Loucy (cell line): ENCODE data around the gene DBET.
"Not testable (repeated sequence)": the region's sequence is repeated elsewhere in the genome, so short reads cannot be mapped to it uniquely, and the experiment has no call there.

Source experiments
- H2AFZ ChIP-seq: fragments of 200-600 bp; sonication (generic); 2 replicates; pipeline ENCODE4 v1.6.0; 2016; ENCODE audit warnings: antibody characterized with exemption, mild to moderate bottlenecking, low read length, moderate library complexity
- H3F3A ChIP-seq: fragments of 200-600 bp; 2 replicates; pipeline ENCODE4 v1.6.0; 2016; ENCODE audit warnings: antibody characterized with exemption, low read depth, mild to moderate bottlenecking
- H3K27me3 ChIP-seq: fragments of 200-600 bp; sonication (generic); 2 replicates; pipeline ENCODE4 v1.6.1; 2014; ENCODE audit warnings: low read length, mild to moderate bottlenecking; ENCODE audit not compliant: insufficient read depth, poor library complexity, severe bottlenecking
- H3K36me3 ChIP-seq: fragments of 200-600 bp; sonication (generic); 2 replicates; pipeline ENCODE4 v1.6.1; 2016; ENCODE audit warnings: low read length; ENCODE audit not compliant: insufficient read depth
- H3K4me1 ChIP-seq: fragments of 200-600 bp; sonication (generic); 2 replicates; pipeline ENCODE4 v1.5.1; 2014; ENCODE audit warnings: low read length, mild to moderate bottlenecking; ENCODE audit not compliant: insufficient read depth, poor library complexity, severe bottlenecking
- H3K4me2 ChIP-seq: fragments of 200-600 bp; sonication (generic); 2 replicates; pipeline ENCODE4 v1.6.0; 2014; ENCODE audit warnings: antibody characterized with exemption, low read length, low read depth, mild to moderate bottlenecking; ENCODE audit not compliant: poor library complexity, severe bottlenecking
- H3K4me3 ChIP-seq: fragments of 200-600 bp; sonication (generic); 2 replicates; pipeline ENCODE4 v1.5.1; 2014; ENCODE audit warnings: low read length, mild to moderate bottlenecking, mixed read lengths; ENCODE audit not compliant: poor library complexity, severe bottlenecking
- H3K79me2 ChIP-seq: fragments of 200-600 bp; sonication (generic); 2 replicates; pipeline ENCODE4 v1.6.1; 2014; ENCODE audit warnings: low read length; ENCODE audit not compliant: insufficient read depth
- H3K9ac ChIP-seq: fragments of 200-600 bp; sonication (generic); 2 replicates; pipeline ENCODE4 v1.6.0; 2014; ENCODE audit warnings: mild to moderate bottlenecking, low read depth, low read length, moderate library complexity; ENCODE audit not compliant: poor library complexity, severe bottlenecking
- H3K9me2 ChIP-seq: fragments of 200-600 bp; sonication (generic); replicated peaks from 2 replicates; pipeline ENCODE4 v1.6.1; 2016; ENCODE audit warnings: low read depth, low read length, mixed read lengths
- H3K9me3 ChIP-seq: fragments of 200-600 bp; sonication (generic); 2 replicates; pipeline ENCODE4 v1.6.1; 2014; ENCODE audit warnings: mild to moderate bottlenecking, antibody characterized with exemption, low read length, low read depth; ENCODE audit not compliant: insufficient read depth
- H4K20me1 ChIP-seq: fragments of 200-600 bp; sonication (generic); 2 replicates; pipeline ENCODE4 v1.6.0; 2014; ENCODE audit warnings: antibody characterized with exemption, low read length, mild to moderate bottlenecking; ENCODE audit not compliant: insufficient read depth, poor library complexity, severe bottlenecking
- CTCF ChIP-seq: fragments of 200-600 bp; sonication (generic); conservative IDR thresholded peaks from 2 replicates; pipeline ENCODE4 v1.5.1; 2014; ENCODE audit warnings: mild to moderate bottlenecking, antibody characterized with exemption, low read length
- EZH2phosphoT487 ChIP-seq: fragments of 200-600 bp; IDR thresholded peaks from 2 replicates; pipeline ENCODE4 v1.6.1; 2018; ENCODE audit warnings: antibody characterized with exemption, mild to moderate bottlenecking, moderate library complexity, borderline replicate concordance

The DBET gene

DNA sequence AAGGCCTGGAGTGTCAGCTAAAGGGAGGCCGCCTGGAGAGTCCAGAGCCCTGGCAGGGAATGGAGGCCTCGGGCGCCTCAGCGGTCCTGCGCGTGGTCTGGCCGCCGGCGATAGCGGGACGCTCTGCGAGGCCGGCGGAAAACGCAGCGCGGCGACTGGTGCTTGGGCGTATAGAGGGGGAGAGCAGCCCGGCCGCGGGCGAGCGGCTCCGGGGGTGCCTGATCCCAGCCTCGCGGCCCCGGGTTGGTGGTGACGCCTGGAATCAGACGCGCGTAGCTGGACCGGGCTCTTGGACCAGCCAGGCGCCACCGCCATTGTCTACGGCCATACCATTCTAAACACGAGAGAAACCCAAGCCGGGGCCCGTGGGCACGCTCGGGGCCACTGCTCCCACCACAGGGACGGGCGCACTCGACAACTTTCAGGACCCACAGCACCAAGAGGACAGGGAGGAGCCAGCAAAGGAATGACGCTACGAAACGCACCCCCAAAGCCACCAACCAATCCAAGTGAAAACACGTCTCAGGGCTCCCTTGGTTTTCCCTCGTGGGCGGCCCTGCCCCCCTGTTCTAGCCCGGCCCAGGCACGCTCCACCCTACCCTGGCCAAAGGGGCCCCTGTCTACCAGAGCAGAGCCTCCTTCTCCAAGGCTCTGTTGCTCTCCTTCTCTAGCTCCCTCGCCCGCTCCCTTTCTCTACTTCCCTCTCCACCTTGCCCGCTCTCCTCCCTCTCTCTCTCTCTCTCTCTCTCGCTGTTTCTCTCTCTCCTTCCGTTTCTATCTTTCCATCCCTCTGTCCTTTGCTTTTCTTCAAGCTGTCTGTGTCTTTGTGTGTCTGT lies 45.1 kb upstream of the DBET start:
- Histone ChIP-seq H3K4me1 (no peaks in the 10 kb centered on the region), H3K4me2 (no peak overlapping the region)

DNA sequence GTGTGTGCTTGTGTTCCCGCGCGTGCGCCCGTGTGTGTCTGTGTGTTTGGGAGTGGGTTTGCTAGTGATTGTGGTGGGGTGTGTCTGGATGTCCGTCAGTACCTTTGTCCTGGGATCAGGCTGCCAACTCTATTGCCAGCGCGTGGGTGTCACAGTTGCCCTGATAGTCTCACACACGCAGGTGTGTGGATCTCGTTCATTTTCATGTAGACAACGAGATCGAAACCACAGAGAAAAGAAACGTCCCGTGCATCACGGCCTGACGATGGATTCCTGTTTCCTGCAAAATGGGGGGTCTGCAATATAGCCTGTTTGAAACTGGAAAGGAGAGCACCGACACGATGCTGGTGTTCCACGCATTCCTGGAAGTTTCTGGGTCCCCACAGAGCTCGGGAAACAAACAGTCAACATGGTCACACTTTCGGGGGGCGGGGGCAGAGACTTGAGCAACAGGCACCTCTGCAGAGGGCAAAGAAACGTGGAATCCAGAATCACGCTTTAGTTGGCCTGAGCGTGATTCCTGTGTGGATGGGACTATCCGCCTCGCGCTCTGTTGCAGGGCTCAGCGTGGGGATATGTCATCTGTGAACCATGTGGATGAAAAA lies 44.3 kb upstream of the DBET start:
- H3K9me2 ChIP-seq, H3K4me3 ChIP-seq, H4K20me1 ChIP-seq, H3F3A ChIP-seq, H3K9ac ChIP-seq, H3K4me2 ChIP-seq, H3K27me3 ChIP-seq, H3K4me1 ChIP-seq, H3K79me2 ChIP-seq, H2AFZ ChIP-seq, H3K36me3 ChIP-seq: not testable (repeated sequence)
- peaks cover 12% of the 10 kb centered on the region; the same call in 1 of the 2 replicates for H3K9me3 ChIP-seq

More for the DNA sequence above, 45.1 kb upstream of the DBET start:
- H4K20me1 ChIP-seq, result no peaks in the 10 kb centered on the region
- peaks cover 12% of the 10 kb centered on the region; the same call in 1 of the 2 replicates for H3K9me3 ChIP-seq
- no peaks in the 10 kb centered on the region for H3K79me2 ChIP-seq
- H3K9ac ChIP-seq, result no peak overlapping the region
- no peaks in the 10 kb centered on the region for H3K27me3 ChIP-seq
- no peaks in the 10 kb centered on the region for H3F3A ChIP-seq
- TF ChIP-seq EZH2phosphoT487 (no peak), CTCF (no peak)
- no peak overlapping the region for H2AFZ ChIP-seq
- H3K9me2 ChIP-seq, result no peaks in the 10 kb centered on the region
- H3K36me3 ChIP-seq, result no peaks in the 10 kb centered on the region
- H3K4me3 ChIP-seq, result no peak overlapping the region

GRCh38 chr4:190020790-190021717 lies 43.2 kb upstream of the DBET start:
- TF ChIP-seq CTCF, result no peak
- Histone ChIP-seq H3F3A (no peaks in the 10 kb centered on the region), H3K27me3 (no peaks in the 10 kb centered on the region), H2AFZ (no peak overlapping the region), H3K9me2 (no peaks in the 10 kb centered on the region), H3K4me2 (no peak overlapping the region), H3K9ac (no peak overlapping the region), H4K20me1 (no peaks in the 10 kb centered on the region), H3K4me1 (no peaks in the 10 kb centered on the region), H3K9me3 (peaks cover 12% of the 10 kb centered on the region; the same call in 1 of the 2 replicates), H3K36me3 (no peaks in the 10 kb centered on the region), H3K4me3 (no peak overlapping the region), H3K79me2 (no peaks in the 10 kb centered on the region)

DNA sequence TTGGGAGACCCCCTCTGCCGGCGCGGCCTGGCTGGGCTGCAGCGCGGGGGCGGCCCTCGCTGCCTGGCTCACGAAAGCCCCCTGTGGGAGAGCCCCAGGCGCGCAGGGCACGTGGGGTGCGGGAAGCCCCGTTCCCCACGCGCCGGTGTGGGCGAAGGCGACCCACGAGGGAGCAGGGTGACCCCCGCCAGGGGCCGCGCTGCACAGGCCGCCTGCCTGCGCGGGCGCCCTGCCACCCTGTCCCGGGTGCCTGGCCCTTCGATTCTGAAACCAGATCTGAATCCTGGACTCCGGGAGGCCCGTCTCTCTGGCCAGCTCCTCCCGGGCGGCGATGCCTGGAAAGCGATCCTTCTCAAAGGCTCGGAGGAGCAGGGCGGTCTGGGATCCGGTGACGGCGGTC lies 42.3 kb upstream of the DBET start:
- H3K4me1 ChIP-seq, H3K36me3 ChIP-seq, H3K9me2 ChIP-seq, H2AFZ ChIP-seq, H3K9ac ChIP-seq, H3K27me3 ChIP-seq, H3K4me2 ChIP-seq, H3K4me3 ChIP-seq, H3F3A ChIP-seq, H4K20me1 ChIP-seq, H3K79me2 ChIP-seq: not testable (repeated sequence)
- peaks cover 12% of the 10 kb centered on the region; the same call in 1 of the 2 replicates for H3K9me3 ChIP-seq

DNA sequence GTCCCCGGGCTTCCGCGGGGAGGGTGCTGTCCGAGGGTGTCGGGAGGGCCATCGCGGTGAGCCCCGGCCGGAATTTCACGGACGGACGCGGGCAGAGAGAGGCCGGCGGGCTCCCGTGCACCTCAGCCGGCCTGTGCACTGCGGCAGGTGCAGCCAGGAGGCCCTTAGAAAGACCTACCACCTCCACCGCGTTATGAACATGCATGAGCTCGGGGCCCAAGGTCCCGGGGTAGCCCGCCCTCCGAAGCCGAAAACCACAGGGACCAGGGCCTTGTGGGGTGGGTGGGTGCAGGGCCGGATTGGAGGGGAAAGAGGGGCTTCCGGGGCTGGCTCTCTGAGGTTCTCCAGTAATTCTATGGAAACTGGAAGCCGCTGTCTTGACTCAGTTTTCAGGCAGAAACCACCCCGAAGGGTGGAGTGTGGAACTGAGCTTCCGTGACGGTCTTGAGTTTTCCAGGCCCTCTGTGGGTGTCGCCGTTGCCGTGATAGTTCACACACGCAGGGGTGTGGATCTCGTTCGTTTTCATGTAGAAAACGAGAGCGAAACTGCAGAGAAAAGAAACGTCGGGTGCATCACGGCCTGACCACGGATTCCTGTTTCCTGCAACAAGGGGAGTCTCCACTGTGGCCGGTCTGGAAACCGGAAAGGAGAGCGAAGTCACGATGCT lies 41.6 kb upstream of the DBET start:
- not testable (repeated sequence) for H3F3A ChIP-seq, H3K79me2 ChIP-seq, H4K20me1 ChIP-seq, H3K36me3 ChIP-seq, H3K9ac ChIP-seq, H3K4me3 ChIP-seq, H3K4me2 ChIP-seq, H3K27me3 ChIP-seq, H2AFZ ChIP-seq, H3K4me1 ChIP-seq, H3K9me2 ChIP-seq
- peaks cover 10% of the 10 kb centered on the region; the same call in 1 of the 2 replicates for H3K9me3 ChIP-seq
